ENCODE data around the gene PTCD3.
A peak's percentile ranks its signal among the peaks of the same experiment; 100 is the strongest.

Gene PTCD3
- 23.9 to 98.0 (median 68.8) reads per million in 18 experiments for total RNA-seq

DNA sequence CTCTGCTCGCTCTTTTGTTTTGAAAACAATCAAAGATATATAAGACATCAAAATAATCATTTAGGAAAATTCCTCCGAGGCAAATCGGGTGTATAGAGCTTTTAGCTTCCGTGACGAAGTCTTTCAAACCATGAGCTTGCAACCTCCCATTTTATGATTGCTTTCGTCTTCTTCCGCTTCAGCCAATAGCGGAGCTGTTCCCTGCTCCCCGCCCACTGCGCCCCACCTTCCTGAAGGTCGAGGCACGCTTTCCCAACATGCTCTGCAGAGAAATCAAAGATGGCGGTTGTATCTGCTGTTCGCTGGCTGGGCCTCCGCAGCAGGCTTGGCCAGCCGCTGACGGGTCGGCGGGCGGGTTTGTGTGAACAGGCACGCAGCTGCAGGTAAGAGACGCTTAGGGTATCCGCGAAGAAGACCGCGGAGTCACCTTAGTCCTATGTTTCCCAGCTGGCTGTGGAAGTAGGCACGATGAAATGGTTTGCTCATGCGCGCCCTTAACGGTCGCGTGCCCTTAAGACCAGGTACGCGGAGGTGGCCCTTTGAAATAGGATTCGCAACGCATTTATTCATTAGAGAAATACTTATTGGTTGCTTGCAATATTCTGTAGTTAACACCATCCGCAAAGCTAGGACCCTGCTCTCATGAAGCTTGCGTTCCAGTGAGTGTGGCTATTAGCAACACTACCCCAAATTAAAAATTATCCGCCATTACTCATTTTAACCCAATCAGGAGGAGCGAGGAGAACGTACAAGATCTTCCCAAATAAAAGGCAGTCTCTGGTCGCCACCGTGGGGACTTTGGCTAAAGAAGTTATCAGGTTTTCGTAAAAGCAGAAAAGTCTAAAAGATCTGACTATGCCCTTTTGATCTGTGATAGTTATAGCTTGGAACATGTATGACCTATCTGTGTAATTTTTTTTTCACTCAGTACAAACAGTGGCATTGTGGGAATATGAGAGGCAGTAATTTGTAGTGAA is at the start of gene PTCD3:
PTCD3 (plus strand) TSS at position 267 of the 977 bp plus-strand sequence; CDS start at position 280, 13 bp downstream.
- DNase-seq: peak; percentile 96 to 98

DNA sequence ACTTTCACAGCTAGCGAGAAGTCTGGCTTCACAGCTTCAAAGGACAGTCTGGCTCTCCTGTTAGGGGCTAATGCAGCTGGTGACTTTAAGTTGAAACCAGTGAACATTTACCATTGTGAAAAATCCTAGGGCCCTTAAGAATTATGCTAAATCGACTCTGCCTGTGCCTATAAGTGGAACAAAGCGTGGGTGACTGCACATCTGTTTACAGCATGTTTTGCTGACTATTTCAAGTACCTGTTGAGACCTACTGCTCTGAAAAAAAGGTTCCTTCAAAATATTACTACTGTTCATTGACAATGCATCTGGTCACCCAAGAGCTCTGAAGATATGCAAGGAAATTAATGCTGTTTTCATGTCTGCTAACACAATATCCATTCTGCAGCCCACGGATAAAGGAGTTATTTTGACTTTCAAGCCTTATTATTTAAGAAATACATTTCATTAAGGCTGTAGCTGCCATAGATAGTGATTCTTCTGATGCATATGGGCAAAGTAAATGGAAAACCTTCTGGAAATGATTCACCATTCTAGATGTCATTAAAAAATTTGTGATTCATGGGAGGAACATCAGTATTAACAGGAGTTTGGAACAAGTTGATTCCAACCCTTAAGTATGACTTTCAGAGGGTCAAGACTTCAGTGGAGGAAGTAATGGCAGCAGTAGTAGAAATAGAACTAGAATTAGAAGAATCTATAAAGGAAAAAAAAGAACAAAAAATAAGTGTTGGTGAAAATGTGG is 49.3 kb upstream of the PTCD3 start:
- no peak for DNase-seq

DNA sequence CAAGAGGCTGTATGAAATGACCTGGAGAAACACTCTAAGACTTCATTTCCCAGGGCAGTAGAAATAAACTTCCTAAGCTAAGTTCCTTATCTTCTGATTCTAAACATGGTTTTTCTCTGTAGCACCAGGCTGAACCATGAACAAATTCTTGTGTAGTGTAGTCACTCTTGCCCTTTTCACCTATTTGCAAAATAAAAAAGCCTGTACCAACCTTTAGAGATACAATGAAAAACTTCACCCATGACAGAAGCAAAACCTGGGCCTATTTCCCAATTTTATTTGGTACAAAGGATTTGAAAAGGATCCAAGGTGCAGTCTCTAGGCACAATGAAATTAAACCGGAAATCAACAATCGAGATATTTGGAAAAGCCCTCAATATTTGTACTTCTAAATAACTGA is 44.0 kb upstream of the PTCD3 start:
- no peak for DNase-seq

DNA sequence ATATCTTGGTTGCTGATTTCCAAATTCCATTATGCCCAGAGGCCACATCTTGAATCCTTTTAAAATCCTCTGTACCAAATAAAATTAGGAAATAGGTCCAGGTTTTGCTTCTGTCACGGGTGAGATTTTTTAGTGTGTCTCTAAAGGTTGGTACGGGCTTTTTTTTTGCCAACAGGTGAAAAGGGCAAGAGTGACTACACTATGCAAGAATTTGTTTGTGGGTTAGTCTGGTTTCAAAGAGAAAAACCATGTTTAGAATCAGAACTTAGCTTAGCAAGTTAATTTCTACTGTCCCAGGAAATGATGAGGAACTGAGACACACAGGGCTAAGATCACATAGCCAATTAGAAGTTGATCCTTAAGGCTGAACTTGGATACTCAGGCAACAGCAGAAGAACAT is 42.0 kb upstream of the PTCD3 start:
- DNase-seq: no peak

DNA sequence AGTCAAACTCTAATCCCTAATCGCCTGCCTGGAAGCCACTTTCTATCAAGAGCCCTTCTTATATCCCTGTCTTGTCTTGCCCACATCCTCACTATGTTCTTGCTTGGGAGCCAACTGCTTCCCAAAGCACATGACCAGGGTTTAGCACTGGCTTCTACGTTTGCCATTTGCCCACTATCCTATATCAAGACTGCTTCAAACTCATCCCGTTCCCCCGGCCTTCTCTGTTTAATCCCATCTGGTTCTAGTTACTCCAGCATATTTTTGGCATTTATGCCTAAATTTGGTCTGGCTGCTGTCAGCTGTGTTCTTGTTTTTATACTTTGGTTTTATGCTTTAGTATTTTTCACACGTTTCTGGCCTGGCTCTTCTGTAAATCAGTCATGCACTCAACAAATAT is 40.5 kb upstream of the PTCD3 start:
- DNase-seq: no peak

DNA sequence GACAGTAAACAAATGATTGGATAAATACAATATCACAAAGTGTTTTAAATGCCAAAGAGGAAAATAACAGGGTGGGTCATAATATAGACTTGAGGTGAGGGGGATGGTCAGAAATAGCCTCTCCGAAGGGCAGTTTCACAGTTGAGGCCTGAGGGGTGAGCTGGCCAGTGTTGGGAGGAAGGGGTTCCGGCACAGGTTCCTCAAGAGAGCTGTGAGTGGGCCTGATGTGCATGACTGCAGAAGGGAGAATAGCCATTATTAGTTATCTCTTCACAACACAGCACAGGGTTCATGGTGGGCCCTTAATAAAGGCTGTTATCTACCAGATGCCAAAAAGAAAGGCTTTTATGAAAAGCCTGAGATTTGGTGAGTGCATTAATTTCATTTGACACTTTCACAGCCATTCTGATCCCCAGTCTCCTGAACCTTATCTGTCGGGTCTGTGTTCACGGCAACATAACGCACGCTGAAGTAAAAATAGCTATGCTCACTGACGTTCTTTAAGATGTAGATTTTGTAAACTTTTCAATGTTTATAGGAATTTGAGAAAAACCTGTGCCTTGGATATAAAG is 39.9 kb upstream of the PTCD3 start:
- no peak for DNase-seq

DNA sequence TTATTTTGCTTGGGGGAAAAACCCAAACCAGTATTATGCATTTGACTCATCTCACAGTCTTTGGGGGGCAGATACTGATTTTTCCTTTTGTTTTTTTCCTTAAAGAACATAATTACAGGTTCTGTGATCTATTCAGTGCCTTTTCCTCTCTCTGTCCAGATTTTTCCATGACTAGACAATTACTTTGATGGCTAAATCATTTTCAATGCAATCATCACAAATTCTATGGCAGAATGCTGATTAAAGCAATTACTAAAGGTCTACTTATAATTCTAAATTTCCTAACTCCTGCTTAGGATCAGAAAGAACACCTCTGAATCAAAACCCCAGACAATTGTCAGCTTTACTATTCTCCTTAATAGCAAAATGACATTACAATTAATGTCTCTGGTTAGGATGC is 39.1 kb upstream of the PTCD3 start:
- no peak for DNase-seq

DNA sequence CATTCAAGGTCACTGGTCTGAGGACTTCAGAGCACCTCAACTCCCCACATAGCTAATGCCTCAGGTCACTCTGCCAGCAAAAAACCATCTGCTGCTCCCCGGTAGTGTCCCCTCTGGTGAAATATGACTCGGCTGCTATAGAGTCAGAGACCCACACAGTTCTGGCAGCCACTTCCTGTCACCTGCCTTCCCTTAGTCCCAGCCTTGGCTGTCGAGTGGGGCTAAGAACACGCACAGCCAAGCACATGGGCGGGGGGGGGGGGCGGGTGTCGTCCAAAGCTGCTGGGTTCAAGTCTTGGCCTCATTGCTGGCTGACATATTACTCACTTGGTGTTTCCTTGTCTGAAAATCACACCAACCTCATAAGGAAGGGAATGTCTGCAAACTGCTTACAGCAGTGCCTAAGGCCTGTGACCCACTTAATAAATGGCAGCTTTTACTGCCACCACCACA is 37.9 kb upstream of the PTCD3 start:
- peak in 1 of 2 donors; percentile 51 for DNase-seq

DNA sequence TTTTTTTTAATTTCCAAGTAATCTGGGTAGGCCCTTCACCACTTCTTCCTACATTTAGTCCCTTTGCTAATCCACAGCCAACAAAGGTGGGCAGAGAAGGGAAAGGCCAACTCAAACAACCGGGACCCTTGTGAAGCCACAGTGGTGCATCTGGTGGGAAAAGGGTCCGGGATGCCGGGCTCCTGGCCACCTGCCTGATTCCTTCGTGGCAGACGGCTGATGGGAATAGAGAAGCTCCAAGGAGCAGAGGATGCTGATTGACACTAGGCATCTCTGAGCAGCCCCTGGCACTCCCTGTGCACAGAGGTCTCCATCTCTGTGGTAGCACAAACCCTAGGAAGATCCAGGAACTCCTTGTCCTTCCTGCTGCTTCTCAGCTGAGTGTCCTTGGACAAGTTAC is 37.4 kb upstream of the PTCD3 start:
- no peak for DNase-seq

DNA sequence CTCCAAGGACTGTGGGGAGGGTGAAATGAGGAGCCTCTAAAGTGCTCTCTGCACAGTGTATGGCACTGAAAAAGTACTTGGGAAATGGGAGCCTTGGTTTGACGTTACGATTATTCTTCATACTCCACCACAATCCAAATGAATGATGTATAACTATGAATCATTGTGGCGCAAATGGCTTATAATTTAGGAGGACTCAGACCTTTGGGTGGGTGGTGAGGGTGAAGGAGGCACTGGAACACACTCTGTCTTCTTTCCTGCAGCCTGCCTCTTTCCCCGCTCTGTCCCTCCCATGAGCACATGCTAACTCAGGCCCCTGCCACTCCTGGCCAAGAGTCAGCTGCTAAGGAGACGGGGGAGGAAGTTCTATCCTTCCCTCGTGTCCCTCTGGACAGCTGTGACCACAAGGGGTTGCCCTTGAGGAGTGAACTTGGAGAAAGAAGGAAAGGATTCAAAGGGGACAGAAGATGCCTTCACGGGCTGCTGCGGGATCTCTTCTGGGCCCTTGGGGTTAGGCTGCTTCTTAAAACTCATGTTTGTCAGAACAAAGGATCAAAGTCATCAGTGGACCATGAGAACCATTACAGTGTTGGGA is 36.8 kb upstream of the PTCD3 start:
- peak in 1 of 2 donors; percentile 17 for DNase-seq

DNA sequence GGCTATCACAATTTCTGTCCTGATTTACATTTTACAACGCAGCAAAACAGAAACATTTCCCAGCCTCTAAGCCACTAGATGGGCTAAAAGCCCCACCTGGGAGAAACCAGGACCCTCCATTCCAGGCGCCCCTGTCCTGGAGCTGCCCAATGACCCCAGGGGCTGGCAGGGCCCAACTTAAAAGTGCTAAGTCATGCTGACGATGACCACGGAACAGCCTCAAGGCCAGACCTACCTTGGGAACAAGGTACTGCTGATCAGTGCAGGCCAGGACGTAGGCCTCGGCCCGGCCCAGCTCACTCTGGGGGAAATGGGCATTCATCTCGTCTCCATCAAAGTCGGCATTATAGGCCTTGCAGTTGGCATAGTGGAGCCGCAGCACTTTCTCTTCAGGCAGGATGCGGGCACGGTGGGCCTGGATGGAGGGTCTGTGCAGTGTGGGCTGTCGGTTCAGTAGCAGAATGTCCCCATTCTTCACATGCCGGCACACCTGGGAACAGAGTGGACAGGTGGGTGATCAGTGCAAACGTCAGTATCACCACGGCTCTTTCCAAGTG is 36.2 kb upstream of the PTCD3 start:
- no peak for DNase-seq

DNA sequence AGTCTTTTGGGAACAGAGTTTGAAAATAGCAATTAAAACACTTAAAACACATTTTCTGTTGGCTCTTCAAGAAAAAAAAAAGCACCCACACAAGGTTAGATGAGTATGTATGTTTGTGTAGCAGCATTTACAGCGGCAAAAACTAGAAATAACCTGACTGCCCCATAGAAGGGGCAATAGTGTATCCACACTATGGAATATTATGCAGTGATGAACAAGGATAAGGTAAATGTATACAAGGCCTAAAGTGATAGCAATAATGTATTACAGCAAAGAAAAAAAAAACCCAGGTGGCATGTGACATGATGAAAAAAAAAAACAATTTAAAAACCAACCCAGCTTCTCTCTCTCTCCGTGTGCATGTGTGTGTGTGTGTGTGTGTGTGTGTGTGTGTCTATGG is 35.2 kb upstream of the PTCD3 start:
- DNase-seq: no peak

DNA sequence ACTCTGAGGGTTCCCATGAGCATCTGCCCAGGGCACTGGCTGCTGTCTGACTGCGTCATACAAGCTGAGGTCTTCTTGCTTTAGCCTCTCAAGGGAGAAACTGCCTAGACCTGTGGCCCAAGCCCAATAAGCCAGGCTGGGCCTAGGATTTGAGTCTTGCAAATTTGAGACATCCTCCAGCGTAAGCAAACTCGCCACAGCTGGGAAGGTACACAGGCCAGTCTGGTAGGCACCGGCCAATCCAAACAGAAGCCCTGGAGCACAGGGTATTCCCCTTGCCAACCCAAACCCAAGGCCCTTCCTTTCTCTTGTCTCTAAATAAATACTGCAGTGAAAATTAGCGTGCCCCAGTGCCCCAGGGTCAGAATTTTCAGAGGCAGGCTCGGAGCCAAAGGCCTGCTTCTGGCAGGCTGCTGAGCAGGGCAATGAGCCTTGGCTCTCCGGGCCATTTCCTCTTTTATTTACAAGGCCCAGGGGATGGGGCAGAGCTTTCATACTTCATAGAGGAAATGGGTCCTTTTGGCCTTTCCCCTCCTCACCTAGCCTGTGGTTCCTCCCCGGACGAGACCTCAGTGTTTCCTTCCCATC is 33.7 kb upstream of the PTCD3 start:
- DNase-seq: peak; percentile 43 to 47

DNA sequence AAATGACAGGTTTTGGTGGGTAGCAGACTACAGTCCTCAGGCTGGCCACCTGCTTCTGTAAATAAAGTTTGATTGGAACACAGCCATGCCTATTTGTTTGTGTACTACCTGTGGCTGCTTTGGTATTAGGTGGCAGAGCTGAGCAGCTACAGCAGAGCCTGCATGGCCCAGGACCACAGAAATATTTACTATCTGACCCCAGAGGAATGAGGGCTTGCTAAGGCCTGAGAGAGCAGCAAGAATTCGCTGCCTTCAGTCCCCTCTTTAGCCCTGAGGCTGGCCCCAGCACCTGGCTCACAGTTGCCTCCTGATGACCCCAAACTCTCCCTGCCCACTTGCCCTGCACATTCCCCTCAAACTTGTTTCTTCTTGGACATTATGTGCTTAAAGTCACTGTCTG is 32.8 kb upstream of the PTCD3 start:
- DNase-seq: no peak

DNA sequence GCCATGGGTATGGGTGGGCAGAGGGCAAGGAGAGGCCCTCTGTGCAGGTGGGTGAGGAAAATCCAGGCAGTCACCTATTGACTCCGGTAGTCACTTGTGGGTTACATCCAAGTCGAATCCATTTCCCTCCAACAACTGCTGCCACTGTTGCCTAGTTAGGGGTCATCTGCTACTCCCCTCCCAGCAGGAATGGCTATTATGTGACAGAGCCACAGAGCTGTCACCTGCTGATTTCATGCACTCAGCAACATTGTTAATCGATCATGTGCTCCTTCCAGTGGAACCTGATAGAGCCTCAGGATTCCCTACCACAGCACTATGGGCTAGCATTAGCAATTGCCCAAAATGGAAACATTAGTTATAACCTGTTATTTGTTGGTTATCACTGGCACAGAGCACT is 31.8 kb upstream of the PTCD3 start:
- no peak for DNase-seq

DNA sequence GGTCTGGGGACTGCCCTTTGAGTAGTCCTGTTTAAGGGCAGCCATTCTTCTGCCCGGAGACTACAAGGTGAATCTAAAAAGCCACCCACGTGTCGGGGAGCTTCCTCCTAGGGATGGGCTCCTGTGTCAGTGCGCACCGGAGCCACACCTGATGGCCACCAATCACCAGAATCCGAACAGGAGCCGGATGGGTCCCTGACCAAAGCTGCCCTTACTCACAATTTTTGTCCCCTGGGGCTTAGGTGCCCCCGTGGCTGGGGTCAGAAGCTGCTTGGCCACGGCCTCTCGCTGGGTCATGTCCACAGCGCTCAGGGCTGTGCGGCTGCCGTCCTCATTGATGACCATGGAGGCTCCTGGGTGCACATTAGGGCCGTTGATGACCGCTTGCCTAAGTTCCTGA is 31.2 kb upstream of the PTCD3 start:
- DNase-seq: no peak

DNA sequence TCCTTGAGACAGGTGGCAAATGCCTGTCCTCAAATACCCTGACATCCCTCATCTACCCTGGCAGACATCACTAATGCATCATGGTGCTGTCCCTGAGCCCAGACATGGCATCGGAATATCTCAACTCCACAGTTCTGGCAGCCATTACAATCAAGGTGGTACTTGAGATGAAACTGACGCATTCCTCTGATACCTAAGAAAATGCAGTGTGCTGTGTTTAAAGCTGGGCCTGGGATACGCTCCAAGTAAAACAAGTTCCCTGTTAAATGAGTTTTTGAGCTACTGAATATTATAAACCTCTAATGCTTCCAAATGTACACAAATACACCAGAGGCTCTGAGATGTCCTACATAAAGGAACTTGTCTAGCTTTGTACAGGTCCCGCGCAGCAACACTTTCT is 30.1 kb upstream of the PTCD3 start:
- DNase-seq: no peak

DNA sequence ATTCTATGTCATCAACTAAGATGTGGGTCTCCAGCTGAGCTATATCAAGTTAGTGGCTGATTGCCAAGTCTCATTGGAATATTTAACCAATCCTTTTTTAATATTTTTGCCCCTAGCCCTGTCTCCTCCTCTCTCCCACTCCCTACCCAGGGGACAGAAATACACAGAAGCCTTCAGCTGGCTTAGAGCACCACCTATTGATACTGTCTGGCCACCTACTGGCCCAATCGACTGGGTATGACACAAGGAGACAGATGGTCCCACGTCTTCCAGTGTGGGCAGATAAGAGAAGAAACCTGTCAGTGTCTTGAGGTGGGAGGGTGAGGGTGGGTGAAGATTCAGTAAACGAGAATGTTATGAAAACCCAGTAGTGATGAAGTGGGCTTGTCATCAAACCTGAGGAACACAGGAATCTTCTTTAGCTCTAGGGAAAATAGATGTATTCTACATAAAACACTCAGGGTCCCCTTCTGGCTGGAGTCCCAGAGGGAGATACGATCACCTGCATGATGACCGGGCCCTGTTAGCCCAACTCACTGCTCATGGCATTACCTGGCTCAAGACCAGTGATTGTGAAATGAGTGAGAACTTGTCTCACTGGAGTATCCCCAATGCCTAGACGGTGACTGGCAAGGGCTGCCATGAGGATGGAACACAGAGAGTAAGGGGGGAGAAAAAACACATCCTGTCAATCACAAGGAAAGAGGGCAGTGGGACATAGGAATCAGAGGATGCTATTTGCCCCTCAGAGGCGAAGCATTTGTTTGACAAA is 27.1 kb upstream of the PTCD3 start:
- DNase-seq: peak; percentile 48 to 62

DNA sequence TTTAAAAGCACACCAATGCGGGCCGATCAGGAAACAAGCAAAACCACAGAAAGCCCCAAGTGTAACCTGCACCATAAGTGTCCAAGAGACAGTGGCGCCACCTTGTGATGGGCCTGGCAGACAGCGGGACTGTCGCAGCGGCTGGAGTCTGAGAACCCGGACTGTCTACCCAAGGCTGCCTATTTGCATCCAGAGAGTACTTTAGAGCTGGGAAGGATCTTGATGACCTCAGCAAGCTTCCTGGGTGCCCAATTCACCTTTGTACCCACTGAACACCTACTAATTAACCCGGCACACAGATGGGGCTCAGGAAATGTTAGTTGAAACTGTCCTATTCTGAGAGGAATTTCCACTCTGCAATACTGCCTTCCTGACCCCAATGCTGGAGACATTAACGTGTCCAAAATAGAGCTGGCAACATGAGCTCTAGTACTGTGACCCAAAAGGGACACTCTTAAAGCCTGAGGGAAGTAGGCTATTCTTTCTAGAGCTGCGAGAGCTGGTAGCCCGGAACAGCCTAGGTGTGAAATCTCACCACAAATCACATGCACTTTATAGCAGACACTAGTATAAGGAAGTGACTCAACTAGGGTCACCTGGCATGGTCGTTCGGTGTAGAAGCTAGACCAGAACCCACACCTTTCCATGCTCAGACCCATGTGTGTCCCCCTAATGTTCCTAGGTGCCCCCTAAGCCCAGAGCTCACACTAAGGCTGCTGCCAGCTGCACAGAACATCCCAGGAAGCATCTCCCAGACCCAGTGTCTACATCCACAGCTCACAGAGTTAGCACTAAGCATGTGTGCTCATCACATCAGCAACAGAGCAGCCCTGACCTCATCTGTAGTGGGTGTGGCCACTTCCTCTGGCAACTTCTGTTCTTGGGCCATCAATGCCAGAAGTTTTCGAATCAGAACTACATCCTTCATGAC is 25.8 kb upstream of the PTCD3 start:
- DNase-seq: peak; percentile 85 to 91

DNA sequence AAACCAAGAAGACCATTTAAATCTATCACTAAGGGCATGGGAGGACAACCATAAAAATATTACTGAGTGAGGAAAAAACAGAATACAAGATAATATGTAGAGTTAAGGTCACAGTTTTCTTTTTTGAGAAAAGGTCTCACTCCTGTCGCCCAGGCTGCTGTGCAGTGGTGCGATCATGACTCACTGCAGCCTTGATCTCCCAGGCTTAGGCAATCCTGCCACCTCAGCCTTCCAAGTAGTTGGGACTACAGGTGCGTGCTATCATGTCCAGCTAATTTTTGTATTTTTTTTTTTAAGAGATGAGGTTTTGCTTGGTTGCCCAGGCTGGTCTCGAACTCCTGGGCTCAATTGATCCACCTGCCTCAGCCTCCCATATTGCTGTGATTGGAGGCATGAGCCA is 24.3 kb upstream of the PTCD3 start:
- DNase-seq: no peak
